ENCODE measurements around the gene PHF20.
"Not testable (repeated sequence)": the region's sequence is repeated elsewhere in the genome, so short reads cannot be mapped to it uniquely, and the experiment has no call there.

Gene PHF20

DNA sequence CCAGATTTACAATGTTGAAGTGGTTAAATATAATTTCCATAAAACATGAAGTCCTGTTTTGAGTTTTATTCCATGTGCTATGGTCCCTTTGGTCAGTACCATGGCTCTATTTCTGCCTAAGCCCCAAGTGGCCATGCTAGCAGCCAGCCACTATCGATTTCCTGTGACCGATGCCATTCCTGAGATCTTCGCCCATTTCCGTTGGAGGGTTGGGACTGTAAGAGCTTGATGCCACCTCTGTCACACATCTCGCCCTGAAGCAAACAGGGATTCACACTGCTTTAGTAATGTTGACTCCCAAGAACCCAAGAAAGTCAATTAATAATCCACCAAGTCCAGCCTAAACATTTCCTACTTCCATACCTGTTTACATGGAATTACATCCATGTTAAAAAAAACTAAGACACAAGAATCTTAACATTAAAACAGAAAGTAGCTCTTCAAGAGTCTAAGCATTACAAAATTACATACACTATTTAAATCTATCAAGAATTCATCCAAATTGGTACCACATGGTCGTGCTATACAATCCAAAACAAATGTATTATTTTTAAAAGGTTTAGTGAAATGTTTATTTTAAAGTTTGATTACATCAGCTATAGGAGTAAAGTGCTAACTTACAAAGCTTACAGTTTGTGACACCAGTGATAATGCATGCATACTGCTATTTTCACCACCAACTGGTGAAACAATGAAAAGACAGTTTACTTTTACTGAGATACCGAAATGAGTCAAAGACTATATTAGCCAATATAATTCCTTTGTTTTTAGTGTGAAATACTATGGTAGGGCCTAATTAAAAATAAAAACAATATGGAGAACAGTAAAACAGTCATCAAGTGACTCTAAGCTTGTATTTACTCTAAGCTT is 32.3 kb upstream of the PHF20 start:
- peak; percentile 32 for DNase-seq (ENCODE audit: low spot score)

DNA sequence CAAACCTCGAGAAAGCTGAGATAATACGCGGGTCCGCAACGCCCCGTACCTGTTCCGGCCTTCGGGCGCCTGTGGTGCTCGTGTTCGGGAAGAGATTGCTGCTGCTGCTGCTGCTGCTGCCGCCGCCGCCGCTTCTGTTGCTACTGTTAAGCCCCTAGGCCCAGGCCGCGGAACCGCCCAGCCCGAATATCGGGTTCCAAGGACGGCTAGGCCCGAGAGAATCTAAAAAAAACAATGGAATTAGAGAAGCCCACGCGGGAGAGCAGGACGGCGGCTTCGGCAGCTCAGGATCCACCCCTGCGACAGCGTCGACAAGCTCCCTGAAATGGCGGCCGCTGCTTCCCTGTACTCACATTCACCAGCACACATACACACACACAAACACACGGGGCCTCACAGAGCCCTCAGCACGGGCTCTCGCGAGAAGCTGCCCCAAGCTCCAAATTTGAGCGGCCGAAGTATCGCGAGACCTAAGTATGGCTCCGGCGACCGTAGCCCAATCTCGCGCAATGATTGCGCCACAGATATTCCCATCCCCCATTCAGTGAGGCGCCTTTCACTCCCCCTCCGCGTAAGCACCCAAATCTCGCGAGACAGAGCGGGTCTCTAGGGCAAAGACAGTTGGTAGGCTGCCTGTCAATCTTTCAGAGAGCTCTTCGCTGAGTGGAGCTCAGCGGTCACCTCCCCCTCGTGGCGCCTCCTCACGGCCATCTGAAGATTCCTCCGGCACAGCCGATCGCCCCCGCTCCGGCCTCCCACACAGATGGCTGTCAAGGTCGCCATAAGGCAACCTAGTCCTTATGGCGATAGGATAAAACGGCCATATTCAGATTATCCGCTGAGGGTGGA is 29.7 kb upstream of the PHF20 start, which contains the start of gene RBM39:
RBM39 (minus strand) TSS at position 369 of the 849 bp plus-strand sequence. CDS start 1,386 bp downstream, outside the sequence.
- DNase-seq (ENCODE audit: low spot score), result peak; percentile 100

DNA sequence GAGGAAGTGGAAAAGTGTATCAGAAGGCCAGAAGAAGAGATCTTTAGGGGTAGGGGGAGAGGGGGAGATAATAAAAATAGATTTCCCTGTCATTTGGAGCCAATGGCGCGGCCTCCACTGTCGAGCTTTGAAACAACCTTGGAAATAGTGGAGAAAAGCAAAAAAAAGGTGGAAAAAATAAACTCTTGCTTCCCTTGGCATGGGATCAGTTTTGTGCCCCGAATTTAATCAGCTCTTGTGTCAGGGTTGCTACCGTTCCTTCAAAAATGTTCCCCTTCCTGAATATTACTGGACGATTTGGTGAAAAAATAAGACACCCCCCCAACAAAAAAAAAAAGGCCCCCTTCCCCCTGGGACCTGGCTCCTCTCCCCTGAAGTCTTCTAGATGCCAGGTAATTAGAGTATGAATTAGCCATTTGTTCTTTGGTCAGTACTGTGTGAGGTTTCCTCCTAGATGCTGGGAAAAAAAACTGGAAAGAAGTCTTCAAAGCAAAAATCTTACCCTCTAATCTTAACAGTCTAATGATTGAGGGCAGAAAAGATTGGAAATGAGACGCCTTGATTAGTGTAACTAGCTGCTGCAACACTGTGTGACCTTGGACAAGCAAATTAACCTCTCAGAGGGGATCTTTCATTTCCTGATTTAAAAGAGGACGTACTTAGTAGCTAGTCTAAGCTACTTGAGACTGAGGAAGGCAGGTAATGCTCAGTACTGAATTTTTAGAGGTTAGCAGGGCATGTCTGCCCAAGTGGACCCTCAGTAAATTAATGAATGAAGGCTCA is 28.9 kb upstream of the PHF20 start:
- peak; percentile 68 for DNase-seq (ENCODE audit: low spot score)

DNA sequence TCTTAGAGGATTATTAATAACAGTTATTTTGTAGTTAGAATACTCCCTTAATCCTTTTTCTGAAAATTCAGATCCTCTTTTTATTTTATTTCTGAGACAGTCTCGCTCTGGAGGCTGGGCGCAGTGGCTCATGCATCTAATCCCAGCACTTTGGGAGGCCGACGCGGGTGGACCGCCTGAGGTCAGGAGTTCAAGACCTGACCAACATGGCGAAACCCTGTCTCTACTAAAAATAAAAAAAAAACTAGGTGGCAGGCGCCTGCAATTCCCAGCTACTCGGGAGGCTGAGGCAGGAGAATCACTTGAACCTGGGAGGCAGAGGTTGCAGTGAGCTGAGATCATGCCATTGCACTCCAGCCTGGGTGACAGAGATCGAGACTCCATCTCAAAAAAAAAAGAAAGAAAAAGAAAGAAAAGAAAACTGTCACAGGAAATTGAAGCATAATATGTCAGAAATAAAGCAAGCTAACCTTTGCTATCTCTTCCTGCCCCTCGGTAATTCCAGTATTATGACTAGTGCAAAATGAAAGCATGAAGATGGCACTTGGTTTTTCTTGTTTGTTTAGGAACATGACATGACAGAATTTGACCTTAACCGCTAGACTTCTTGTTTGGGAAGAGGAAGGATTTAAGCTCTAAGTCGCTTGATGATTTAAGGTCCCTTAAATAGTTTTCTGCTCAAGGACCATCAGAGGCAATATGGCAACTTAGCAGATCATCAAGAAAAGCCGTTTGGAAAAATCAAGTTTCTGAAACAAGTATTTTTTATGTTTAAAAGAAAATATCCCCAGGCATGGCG is 27.9 kb upstream of the PHF20 start:
- DNase-seq (ENCODE audit: low spot score), result peak; percentile 65

DNA sequence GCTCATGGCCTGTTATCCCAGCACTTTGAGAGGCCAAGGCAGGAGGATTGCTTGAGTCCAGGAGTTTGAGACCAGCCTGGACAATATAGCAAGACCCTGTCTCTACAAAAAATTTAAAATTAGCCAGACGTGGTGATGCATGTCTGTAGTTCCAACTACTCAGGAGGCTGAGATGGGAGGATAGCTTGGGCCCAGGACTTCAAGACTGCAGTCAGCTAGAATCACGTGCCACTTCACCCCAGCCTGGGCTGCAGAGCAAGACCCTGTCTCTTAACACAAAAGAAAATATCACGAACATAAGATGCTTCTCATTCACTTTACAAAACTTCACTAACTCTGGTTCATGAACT is 27.3 kb upstream of the PHF20 start:
- not testable (repeated sequence) for DNase-seq (ENCODE audit: low spot score)

DNA sequence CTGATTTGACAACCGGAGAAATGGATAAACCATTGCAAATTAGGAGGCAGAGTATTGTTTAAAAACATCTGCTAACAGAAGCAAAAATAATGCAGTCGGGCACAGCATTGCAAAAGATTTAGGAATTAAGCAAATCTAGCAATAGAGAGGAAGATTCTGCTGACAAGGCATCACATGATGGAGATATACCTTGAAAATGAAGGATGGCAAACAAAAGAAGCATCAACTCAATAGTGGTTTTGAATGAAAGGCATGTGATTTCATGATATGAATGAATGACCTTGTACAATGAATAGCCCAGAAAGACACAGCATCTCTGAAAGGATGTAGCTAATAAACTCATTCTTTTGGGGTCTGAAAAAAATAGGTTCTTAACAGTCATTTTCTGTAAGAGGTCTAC is 21.2 kb upstream of the PHF20 start:
- no peak for DNase-seq (ENCODE audit: low spot score)

DNA sequence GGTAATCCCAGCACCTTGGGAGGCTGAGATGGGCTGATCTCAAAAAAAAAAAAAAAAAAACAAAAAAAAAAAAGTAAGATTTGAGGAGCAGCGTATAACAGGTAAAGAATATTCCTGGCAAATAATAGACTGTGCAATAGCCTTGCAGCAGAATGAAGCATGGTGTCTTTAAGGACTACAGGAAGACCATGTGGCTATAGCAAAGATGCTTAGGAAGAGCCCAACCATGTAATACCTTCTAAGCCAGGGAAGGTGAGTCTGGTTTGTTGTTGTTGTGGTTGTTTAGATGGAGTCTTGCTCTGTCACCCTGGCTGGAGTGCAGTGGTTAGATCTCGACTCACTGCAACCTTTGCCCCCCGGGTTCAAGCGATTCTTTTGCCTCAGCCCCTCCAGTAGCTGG is 15.4 kb upstream of the PHF20 start:
- DNase-seq (ENCODE audit: low spot score), result no peak

DNA sequence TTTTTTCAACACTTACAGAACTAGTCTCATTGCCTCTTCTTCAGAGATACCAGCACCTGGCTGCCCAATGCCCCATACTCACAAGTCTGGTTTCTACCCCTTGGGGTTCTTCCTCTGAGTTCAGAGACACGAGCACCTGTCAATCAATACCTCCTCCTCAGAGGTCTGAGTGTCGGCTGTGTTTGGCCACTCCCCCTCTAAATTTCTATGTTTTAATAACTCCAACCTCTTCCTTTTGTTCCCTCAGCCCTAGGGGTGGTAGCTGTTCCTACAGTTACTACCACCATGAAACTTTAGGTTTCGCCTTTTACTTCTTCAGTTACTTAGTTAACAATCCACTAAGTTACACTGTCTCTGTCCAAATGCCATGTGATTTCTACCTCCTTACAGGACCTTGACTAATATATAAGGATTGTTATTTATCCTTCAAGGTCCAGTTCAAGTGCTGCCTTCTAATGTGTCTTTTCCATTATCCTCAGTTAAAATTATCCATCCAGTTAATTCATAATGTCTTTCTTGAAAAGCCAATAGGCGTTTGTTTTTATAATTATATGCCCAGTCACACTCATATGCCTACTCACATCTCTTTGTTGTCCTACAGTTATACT is 14.6 kb upstream of the PHF20 start:
- DNase-seq (ENCODE audit: low spot score), result no peak

DNA sequence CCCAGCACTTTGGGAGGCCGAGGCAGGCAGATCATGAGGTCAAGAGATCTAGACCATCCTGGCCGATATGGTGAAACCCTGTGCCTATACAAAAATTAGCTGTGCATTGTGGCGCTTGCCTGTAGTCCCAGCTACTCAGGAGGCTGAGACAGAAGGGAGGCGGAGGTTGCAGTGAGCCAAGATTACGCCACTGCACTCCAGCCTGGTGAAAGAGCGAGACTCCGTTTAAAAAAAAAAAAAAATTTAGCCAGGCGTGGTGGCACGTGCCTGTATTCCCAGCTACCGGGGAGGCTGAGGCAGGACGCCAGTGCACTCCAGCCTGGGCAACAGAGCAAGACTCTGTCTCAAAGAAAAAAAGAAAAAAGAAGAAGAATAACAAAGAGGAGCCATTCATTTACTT is 10.3 kb upstream of the PHF20 start:
- DNase-seq (ENCODE audit: low spot score), result not testable (repeated sequence)

DNA sequence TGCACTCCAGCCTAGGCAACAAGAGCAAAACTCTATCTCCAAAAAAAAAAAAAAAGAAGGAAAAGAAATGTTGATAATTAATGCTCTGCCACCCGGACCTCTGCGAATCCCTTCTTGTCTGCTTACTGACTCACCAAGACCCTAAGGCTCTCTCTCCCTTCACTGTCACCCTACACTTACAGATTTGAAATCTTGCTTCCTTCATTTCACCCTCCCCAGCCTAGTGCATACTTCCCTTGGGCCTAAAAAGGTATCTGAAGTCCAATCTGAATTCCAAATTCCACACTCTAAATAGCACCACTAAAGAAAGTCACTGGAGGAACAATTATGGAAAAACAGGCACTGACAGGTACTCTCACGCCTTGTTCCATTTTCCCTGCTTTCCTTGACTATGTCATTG is 9.4 kb upstream of the PHF20 start:
- DNase-seq (ENCODE audit: low spot score), result no peak

DNA sequence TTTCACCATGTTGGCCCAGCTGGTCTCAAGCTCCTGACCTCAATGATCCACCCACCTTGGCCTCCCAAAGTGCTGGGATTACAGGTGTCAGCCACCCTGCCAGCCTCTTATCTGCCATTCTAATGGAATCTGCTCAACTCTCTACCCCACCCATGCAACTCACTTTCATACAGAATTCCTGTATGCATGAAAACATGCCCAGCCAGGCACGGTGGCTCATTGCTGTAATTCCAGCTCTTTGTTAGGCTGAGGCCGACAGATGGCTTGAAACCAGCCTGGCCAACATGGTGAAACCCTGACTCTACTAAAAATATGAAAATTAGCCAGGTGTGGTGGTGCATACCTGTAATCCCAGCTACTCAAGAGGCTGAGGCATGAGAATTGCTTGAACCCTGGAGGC is 6.9 kb upstream of the PHF20 start:
- not testable (repeated sequence) for DNase-seq (ENCODE audit: low spot score)

DNA sequence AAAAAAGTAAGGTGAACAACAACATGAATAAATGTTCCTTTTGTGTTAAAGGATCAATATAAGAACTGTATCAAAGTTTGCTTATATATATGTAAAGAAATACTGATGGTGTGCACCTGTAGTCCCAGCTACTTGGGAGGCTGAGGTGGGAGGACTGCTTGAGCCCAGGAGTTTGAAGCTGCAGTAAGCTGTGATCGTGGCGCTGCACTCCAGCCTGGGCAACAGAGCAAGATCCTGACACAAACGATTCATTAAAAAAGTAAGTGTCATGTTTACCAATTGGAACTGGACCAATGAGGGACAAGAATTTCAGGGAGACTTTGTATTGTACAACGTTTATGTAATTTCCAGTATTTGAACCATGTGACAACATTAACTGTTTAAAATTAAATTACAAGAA is 5.0 kb upstream of the PHF20 start:
- no peak for DNase-seq (ENCODE audit: low spot score)

DNA sequence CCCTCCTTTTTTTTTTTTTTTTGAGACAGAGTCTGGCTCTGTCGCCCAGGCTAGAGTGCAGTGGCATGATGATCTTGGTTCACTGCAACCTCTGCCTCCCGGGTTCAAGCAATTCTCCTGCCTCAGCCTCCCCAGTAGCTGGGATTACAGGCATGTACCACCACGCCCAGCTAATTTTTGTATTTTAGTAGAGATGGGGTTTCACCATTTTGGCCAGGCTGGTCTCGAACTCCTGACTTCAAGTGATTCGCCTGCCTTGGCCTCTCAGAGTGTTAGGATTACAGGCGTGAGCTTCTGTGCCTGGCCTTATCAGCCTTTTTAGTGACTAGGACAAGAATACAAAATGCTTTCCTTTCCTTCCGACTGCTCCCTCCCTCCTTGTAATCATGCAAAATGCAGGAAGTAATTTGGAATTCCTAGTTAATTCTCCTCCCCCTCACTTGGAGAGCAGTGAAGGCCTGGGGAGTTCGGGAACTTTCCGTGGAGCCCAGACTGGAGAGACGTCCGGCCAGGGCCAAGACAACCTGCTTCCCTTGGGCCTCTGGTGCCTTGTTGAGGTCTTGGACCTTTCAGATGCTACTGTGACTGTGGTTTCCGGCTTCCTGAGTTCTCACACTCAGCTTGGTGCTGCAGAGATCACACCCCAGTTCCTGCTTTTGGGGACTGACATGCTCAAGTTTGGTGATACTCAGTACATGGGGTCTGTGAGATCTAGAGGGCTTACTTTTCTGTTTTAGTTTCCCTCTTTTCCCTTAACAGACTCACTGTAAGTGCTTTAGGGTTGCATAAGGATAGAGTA is 3.9 kb upstream of the PHF20 start:
- peak; percentile 85 for DNase-seq (ENCODE audit: low spot score)

DNA sequence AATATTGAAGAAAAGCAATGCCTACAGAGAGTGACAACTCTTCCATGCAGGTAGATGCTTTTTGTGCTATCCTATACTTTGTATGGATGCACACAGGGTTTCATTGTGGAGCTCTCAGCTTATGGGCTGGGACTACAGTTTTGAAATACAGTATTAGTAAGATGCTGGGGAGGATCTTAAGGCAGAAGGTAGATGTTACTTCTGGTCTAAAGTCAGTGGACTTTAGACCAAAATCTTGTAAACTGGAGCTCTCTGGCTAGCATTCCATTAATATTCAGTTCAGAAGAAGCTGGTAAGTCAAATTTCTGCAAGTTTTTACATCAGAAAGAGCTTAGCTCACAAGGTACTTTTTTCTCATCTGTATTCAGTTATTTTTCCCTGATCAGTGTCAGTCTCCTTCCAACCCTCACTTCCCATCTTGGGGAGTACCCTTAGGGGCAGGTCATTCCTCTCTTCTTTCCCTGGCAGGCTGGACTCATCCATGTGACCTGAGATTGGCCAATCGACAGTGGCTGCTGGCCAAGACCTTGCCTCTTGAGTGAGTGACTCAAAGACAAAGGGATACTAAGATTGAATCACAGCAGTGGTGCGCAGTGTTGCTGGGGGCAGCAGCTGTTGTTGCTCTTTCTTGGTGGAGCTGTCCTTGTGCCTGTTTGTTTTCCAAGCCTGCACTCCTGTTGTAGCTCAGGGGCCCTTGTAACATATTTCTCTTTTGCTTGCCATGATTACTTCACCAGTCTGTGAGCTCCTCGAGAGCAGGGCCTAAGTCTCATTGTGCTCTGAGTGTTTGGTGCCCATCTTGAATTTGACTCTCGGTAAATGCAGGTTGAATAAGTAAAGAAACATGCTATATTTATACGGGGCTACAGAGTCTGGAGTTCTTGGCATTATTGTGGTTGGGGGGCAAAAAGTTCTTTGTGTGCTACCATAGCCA is 2.8 kb upstream of the PHF20 start:
- peak; percentile 94 for DNase-seq (ENCODE audit: low spot score)

DNA sequence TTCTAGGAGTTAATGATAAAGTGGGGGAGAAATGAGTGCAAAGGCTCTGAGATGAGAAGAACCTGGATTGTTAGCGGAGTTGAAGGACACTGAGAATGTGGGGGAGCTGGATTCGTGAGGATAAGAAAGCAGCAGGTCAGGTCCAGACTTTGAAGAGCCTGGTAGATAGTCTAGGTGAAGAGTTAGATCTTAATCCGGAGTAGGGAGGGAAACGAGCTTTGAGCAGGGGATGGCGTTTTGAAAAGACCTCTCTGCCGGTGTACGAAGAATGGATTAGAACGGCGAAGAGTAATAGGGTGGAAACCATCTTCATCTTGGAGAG is 487 bp upstream of the PHF20 start:
- DNase-seq (ENCODE audit: low spot score), result peak; percentile 36

DNA sequence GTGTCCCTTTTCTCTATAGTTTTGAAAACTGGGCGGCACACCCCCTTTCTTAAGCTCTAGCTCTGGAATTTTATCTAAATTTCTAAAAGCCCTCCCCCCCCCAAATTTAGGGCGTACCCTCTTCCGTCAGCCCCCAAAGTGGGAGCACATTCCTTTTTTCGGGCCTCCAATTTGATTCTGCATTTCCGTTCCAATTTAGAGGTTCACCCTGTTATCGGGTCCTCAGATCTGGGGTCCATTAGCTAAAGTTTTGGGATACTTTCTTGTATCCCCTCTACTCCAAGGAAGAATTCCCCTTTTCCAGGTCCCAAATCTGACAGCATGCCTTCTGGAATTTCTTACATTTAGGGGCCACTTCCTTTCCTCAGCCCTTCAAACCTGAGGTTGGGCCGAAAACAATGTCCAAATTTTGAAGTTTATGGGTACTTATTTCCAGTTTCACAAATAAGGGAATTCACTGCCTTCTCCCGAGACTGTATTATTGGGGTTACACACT is 796 bp downstream of the PHF20 start:
- DNase-seq (ENCODE audit: low spot score), result no peak

DNA sequence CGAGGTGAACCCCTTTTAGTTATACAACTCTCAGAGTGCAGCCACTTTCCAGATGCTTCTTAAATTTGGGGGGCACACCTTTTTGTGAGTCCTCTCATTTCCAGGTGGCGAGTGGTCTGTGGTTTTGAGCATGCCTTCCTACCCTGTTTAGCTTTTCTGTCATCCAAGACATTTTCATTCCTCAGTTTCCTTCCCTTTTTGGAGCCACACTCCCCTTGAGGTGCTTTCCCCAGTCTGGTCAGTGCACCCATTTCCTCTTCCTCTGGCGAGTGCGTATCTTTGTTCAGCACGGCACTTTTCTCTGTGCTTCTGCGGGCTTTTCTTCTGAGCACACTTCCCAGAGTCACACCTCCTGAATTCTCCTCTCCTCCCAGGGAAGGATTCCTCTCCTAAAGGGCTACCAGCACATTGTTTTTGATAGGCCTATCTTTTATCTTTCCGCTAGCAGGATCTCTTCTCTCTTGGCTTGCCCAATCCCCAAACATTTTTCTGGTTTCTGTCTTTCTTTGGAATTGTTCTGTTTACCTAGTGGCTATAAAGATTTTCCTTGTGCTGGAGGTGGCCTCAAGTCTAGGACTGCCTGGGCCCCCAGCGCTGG is 1.4 kb downstream of the PHF20 start:
- peak; percentile 70 for DNase-seq (ENCODE audit: low spot score)

DNA sequence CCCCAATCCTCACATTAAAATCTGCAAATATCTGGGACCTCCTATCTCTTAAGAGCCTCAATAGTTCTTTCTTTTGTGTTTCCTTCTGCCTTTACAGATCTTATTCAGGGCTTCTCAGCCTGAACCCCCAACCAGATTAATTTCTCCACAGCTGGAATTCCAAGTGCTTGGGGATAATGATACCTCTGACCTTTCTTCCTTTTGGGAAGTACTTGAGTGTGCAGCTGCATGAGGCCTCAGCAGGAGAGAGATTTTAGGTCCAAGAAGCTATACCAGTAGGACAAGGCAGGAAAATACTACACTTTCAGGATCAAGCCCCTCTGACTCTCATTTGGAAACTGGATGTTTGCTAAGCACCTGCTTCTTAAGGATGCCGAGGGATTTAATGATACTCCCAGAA is 2.6 kb downstream of the PHF20 start:
- no peak for DNase-seq (ENCODE audit: low spot score)

Measured in pons (tissue), 1 donor.